Astrocyte (in vitro differentiated cells and primary cell): Measurements from ENCODE around the gene EFL1. TPM values are rescaled to one million over a fixed set of nuclear protein-coding genes. Genes with fewer than 3 reads are reported as not detected.

Experiments used
- DNase-seq: peaks from one replicate; pipeline ENCODE4 v3.0.0-alpha.2; 2010; ENCODE audit warnings: low read depth
- FAIRE-seq: peaks from 2 replicates; lab custom pipeline; 2011; peaks lifted over from hg19 to GRCh38; lab: Jason Lieb, UNC
- H2AFZ ChIP-seq: 2 replicates; pipeline ENCODE4 v1.6.0; 2012; ENCODE audit warnings: low read depth, low read length, inconsistent platforms
- H3K27ac ChIP-seq: 2 replicates; pipeline ENCODE4 v1.5.1; 2011; ENCODE audit warnings: low read depth, low read length, inconsistent platforms
- H3K27me3 ChIP-seq: 2 replicates; pipeline ENCODE4 v1.6.0; 2011; ENCODE audit warnings: low read length, inconsistent platforms; ENCODE audit not compliant: insufficient read depth
- H3K36me3 ChIP-seq: 2 replicates; pipeline ENCODE4 v1.5.1; 2011; ENCODE audit warnings: low read length, inconsistent platforms; ENCODE audit not compliant: insufficient read depth
- H3K4me1 ChIP-seq: 2 replicates; pipeline ENCODE4 v1.5.1; 2011; ENCODE audit warnings: low read length, inconsistent platforms; ENCODE audit not compliant: insufficient read depth
- H3K4me2 ChIP-seq: 2 replicates; pipeline ENCODE4 v1.6.0; 2012; ENCODE audit warnings: low read length, inconsistent platforms
- H3K4me3 ChIP-seq: 2 replicates; pipeline ENCODE4 v1.5.1; 2011; ENCODE audit warnings: low read depth, mild to moderate bottlenecking, low read length, inconsistent platforms; ENCODE audit not compliant: insufficient read depth
- H3K79me2 ChIP-seq: 2 replicates; pipeline ENCODE4 v1.6.0; 2012; ENCODE audit warnings: mild to moderate bottlenecking, low read length, inconsistent platforms; ENCODE audit not compliant: insufficient read depth
- H3K9ac ChIP-seq: 2 replicates; pipeline ENCODE4 v1.6.0; 2012; ENCODE audit warnings: mild to moderate bottlenecking, low read length, inconsistent platforms
- H3K9me3 ChIP-seq: 2 replicates; pipeline ENCODE4 v1.5.1; 2012; ENCODE audit warnings: low read depth, mild to moderate bottlenecking, low read length, inconsistent platforms; ENCODE audit not compliant: insufficient read depth
- H4K20me1 ChIP-seq: 2 replicates; pipeline ENCODE4 v1.6.0; 2012; ENCODE audit warnings: low read length, inconsistent platforms; ENCODE audit not compliant: insufficient read depth
- H3K27ac Mint-ChIP-seq: one replicate; pipeline ENCODE4 v1.8.0; 2021; ENCODE audit warnings: mild to moderate bottlenecking, mixed read lengths; ENCODE audit not compliant: unreplicated experiment
- H3K27me3 Mint-ChIP-seq: one replicate; pipeline ENCODE4 v1.8.0; 2021; ENCODE audit warnings: low read depth, mixed read lengths; ENCODE audit not compliant: unreplicated experiment
- H3K36me3 Mint-ChIP-seq: one replicate; pipeline ENCODE4 v1.8.0; 2021; ENCODE audit warnings: low read depth, mixed read lengths; ENCODE audit not compliant: unreplicated experiment
- H3K4me1 Mint-ChIP-seq: one replicate; pipeline ENCODE4 v1.8.0; 2021; ENCODE audit warnings: low read depth, mixed read lengths; ENCODE audit not compliant: unreplicated experiment
- H3K4me3 Mint-ChIP-seq: one replicate; pipeline ENCODE4 v1.8.0; 2021; ENCODE audit warnings: mild to moderate bottlenecking, moderate library complexity, mixed read lengths; ENCODE audit not compliant: unreplicated experiment
- H3K9me3 Mint-ChIP-seq: one replicate; pipeline ENCODE4 v1.8.0; 2021; ENCODE audit warnings: mild to moderate bottlenecking, mixed read lengths; ENCODE audit not compliant: unreplicated experiment
- CTCF ChIP-seq: IDR thresholded peaks from 2 replicates; pipeline ENCODE4 v1.5.1; 2011; ENCODE audit warnings: low read depth, mild to moderate bottlenecking, inconsistent platforms, low read length, moderate library complexity; ENCODE audit not compliant: insufficient read depth
- EZH2 ChIP-seq: IDR thresholded peaks from 2 replicates; pipeline ENCODE4 v1.6.1; 2012; ENCODE audit warnings: mild to moderate bottlenecking, low read length, inconsistent platforms; ENCODE audit not compliant: insufficient read depth
- total RNA-seq: library from RNA; stranded (reverse); gene quantifications from 2 replicates; pipeline ENCODE4 v1.2.1, GENCODE V29; 2021

Gene EFL1
- total RNA-seq, 1 donor from 2014 or later = 13.7 TPM

- H3K4me3 ChIP-seq = no peak overlapping the region
- Mint-ChIP-seq H3K4me1 (peaks cover 4% of the 10 kb centered on the region), H3K27ac (no peak overlapping the region), H3K27me3 (peaks cover 17% of the 10 kb centered on the region), H3K36me3 (no peaks in the 10 kb centered on the region), H3K9me3 (peaks cover 2% of the 10 kb centered on the region), H3K4me3 (no peak overlapping the region)
- H4K20me1 ChIP-seq = no peaks in the 10 kb centered on the region
- DNase-seq (no peak), FAIRE-seq (no peak)
- H3K4me1 ChIP-seq = no peaks in the 10 kb centered on the region
- H3K27me3 ChIP-seq = no peaks in the 10 kb centered on the region
- no peaks in the 10 kb centered on the region for H3K79me2 ChIP-seq
- no peak overlapping the region for H3K9ac ChIP-seq
- H3K9me3 ChIP-seq = no peaks in the 10 kb centered on the region
- H3K4me2 ChIP-seq = no peak overlapping the region
- no peak overlapping the region for H3K27ac ChIP-seq
- H3K36me3 ChIP-seq = no peaks in the 10 kb centered on the region
- no peak overlapping the region for H2AFZ ChIP-seq
- no peak for TF ChIP-seq CTCF
- no peak for TF ChIP-seq EZH2
These were observed 45.2 kb upstream of the EFL1 start for GRCh38 chr15:82307714-82308081.

GRCh38 chr15:82306791-82307713 lies 44.5 kb upstream of the EFL1 start:
- Histone ChIP-seq H3K36me3 (no peaks in the 10 kb centered on the region), H3K9ac (no peak overlapping the region), H3K27ac (no peak overlapping the region), H2AFZ (no peak overlapping the region), H3K79me2 (no peaks in the 10 kb centered on the region), H3K27me3 (no peaks in the 10 kb centered on the region), H3K9me3 (no peaks in the 10 kb centered on the region), H3K4me1 (no peaks in the 10 kb centered on the region), H3K4me2 (no peak overlapping the region), H3K4me3 (no peak overlapping the region), H4K20me1 (no peaks in the 10 kb centered on the region)
- Mint-ChIP-seq H3K27ac (no peak overlapping the region), H3K4me3 (no peak overlapping the region), H3K4me1 (no peaks in the 10 kb centered on the region), H3K9me3 (peaks cover 2% of the 10 kb centered on the region), H3K27me3 (peaks cover 23% of the 10 kb centered on the region), H3K36me3 (no peaks in the 10 kb centered on the region)
- TF ChIP-seq CTCF (no peak), EZH2 (no peak)
- FAIRE-seq (no peak), DNase-seq (no peak)

GRCh38 chr15:82305621-82306048 lies 43.1 kb upstream of the EFL1 start:
- no peak for TF ChIP-seq EZH2
- no peak for TF ChIP-seq CTCF
- Histone ChIP-seq H3K9me3 (no peaks in the 10 kb centered on the region), H4K20me1 (no peaks in the 10 kb centered on the region), H3K4me3 (no peak overlapping the region), H3K9ac (no peak overlapping the region), H2AFZ (no peak overlapping the region), H3K4me2 (no peak overlapping the region), H3K36me3 (no peaks in the 10 kb centered on the region), H3K79me2 (no peaks in the 10 kb centered on the region), H3K4me1 (no peaks in the 10 kb centered on the region), H3K27ac (no peak overlapping the region), H3K27me3 (no peaks in the 10 kb centered on the region)
- peaks cover 24% of the 10 kb centered on the region for H3K27me3 Mint-ChIP-seq
- no peak for FAIRE-seq
- DNase-seq = no peak
- peaks cover 2% of the 10 kb centered on the region for H3K4me1 Mint-ChIP-seq
- H3K27ac Mint-ChIP-seq = no peak overlapping the region
- H3K36me3 Mint-ChIP-seq = no peaks in the 10 kb centered on the region
- H3K9me3 Mint-ChIP-seq = peaks cover 2% of the 10 kb centered on the region
- H3K4me3 Mint-ChIP-seq = no peak overlapping the region
